HEK293 (cell line): Measurements from ENCODE around the gene IFNL3.

Experiments
- HOXA7 ChIP-seq: sonication (generic); formaldehyde crosslinking; IDR thresholded peaks from 2 replicates; pipeline ENCODE4 v1.8.1; 2022; ENCODE audit warnings: missing genetic modification reagents, borderline replicate concordance
- KLF16 ChIP-seq: fragments of 450-650 bp; formaldehyde crosslinking; IDR thresholded peaks from 2 replicates; pipeline ENCODE4 v1.5.1; 2017; ENCODE audit warnings: missing biosample characterization, missing genetic modification characterization

DNA sequence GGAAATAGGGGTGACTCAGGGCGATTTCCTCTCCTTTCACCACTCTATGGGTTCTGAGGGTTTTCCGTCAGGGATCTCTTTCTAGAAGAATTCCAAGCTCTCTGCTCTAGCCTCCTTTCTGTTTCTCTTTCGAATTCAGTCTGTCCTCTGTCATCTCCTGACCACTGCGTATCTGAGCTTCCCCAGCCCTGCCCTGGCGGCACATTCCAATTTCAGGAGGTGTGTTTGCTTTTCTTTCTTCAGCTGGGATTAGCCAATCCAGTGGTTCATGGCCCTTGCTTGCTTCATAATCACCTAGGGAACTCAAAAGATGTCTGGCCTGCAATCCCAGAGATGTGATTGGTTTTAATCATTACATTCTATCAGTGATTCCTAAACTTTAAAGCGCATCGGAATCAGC lies 32.8 kb upstream of the IFNL3 start:
- TF ChIP-seq KLF16 = no peak
- no peak for TF ChIP-seq HOXA7 (CRISPR knock-in tag)
